Measurements from ENCODE around the gene MYO1D. TPM values are rescaled to one million over a fixed set of nuclear protein-coding genes. Genes with fewer than 3 reads are reported as not detected.
"Not testable (repeated sequence)": the region's sequence is repeated elsewhere in the genome, so short reads cannot be mapped to it uniquely, and the experiment has no call there.

MYO1D gene
- 45.1 and 94.0 TPM in 2 replicates for total RNA-seq (ENCODE audit: low replicate concordance)

- DNase-seq (ENCODE audit: low read depth): no peak
- peak within 1 kb of the TSS; percentile 68 for H3K4me3 ChIP-seq (ENCODE audit: low read depth, low read length)
- no peak for TF ChIP-seq CTCF (IDR thresholded peaks at IDR 0.05; ENCODE audit: insufficient read depth, low read length)
Measured at GRCh38 chr17:32876417-32877163, at the start of gene MYO1D. TSS of gene MYO1D (minus strand) at chr17:32877124. CDS start at chr17:32876872, 252 bp downstream.

- no peak overlapping the region for H3K4me3 ChIP-seq (ENCODE audit: low read depth, low read length)
- DNase-seq (ENCODE audit: low read depth): no peak
- TF ChIP-seq CTCF (IDR thresholded peaks at IDR 0.05; ENCODE audit: insufficient read depth, low read length): no peak
Measured at GRCh38 chr17:32926183-32926582, 49.3 kb upstream of the MYO1D start.

GRCh38 chr17:32923905-32924304 is 47.0 kb upstream of the MYO1D start:
- DNase-seq (ENCODE audit: low read depth): peak; percentile 22

DNA sequence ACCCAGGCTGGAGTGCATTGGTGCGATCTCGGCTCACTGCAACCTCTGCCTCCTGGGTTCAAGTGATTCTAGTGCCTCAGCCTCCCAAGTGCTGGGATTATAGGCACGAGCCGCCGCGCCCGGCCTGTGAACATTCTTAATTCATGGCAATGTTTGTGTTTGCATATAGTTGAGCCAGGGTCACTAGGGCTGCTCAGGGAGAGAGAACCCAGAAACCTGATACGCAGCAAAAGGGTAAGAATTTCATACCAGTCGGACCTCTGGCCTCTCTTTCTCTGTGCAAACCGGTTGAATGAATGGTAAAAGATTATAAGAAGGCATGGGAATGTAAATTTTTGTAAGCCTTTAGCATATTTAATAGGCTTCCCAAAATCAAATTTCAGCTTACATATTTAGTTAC is 44.1 kb upstream of the MYO1D start:
- no peak for TF ChIP-seq CTCF (IDR thresholded peaks at IDR 0.05; ENCODE audit: insufficient read depth, low read length)

More at GRCh38 chr17:32923905-32924304, 47.0 kb upstream of the MYO1D start:
- H3K4me3 ChIP-seq (ENCODE audit: low read depth, low read length): not testable (repeated sequence)

GRCh38 chr17:32920293-32920692 is 43.4 kb upstream of the MYO1D start:
- no peak for DNase-seq (ENCODE audit: low read depth)
- no peak for TF ChIP-seq CTCF (IDR thresholded peaks at IDR 0.05; ENCODE audit: insufficient read depth, low read length)
- no peak overlapping the region for H3K4me3 ChIP-seq (ENCODE audit: low read depth, low read length)

More for the DNA sequence above, 44.1 kb upstream of the MYO1D start:
- DNase-seq (ENCODE audit: low read depth): no peak
- H3K4me3 ChIP-seq (ENCODE audit: low read depth, low read length): no peak overlapping the region

GRCh38 chr17:32919876-32920275 is 43.0 kb upstream of the MYO1D start:
- not testable (repeated sequence) for DNase-seq (ENCODE audit: low read depth); H3K4me3 ChIP-seq (ENCODE audit: low read depth, low read length)

DNA sequence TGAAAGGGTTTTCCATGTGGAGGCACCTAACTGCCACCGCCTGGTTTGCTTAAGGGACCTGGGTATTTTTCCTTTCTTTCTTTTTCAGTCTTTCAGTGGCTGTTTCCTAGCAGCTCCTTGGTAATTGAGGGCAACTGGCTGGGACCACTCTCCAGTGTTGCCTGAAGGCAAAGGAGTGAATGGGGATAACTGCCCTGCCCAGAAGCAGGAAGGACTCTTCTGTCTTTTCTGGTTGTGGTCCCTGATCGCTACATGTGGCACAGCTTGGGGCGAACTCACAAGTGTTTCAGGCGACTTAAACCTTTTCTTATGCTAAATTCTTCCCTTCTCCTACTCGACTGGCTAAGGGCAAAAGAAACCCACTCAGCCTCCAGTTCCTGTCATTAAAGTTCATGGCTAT is 40.9 kb upstream of the MYO1D start:
- H3K4me3 ChIP-seq (ENCODE audit: low read depth, low read length): no peak overlapping the region
- TF ChIP-seq CTCF (IDR thresholded peaks at IDR 0.05; ENCODE audit: insufficient read depth, low read length): no peak
- DNase-seq (ENCODE audit: low read depth): no peak

DNA sequence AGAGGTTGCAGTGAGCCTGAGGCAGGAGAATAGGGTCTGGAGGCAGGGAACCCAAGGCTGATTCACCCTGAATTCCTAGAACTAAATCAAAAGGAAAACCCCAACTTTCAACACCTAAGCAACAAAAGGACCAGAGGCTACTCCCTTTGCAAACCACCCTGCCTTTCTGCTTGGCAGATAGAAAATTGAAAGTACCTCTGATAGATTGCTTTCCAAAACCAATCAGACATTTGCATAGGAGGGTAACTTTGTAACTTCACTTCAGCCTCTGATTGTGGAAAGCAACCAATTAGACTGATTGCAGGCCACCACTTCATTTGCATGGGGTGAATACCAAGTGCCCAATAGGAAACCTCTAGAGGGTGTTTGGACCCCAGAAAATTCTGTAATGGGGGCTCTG is 40.2 kb upstream of the MYO1D start:
- no peak for TF ChIP-seq CTCF (IDR thresholded peaks at IDR 0.05; ENCODE audit: insufficient read depth, low read length)
- no peak overlapping the region for H3K4me3 ChIP-seq (ENCODE audit: low read depth, low read length)
- DNase-seq (ENCODE audit: low read depth): no peak
